ENCODE results near the gene HOXA2.

- no peak for TF ChIP-seq CTCF (IDR thresholded peaks at IDR 0.05)
- no peak for TF ChIP-seq POLR2A (IDR thresholded peaks at IDR 0.05)
These were observed 7.2 kb downstream of the HOXA2 start for GRCh38 chr7:27095050-27095896.
